Immature natural killer cell (primary cell): ENCODE measurements around the gene FAM25A. TPM values are rescaled to one million over a fixed set of nuclear protein-coding genes. Genes with fewer than 3 reads are reported as not detected.
"Not testable (repeated sequence)": the region's sequence is repeated elsewhere in the genome, so short reads cannot be mapped to it uniquely, and the experiment has no call there.

ENCODE experiments used
- DNase-seq, 3 donors: peaks; one replicate each; pipeline ENCODE4 v3.0.0; 2022; ENCODE audit warnings: mixed read lengths in 1 of 3
- H3K27ac Mint-ChIP-seq, 6 donors: one replicate each; pipeline ENCODE4 v1.8.0; 2020; ENCODE audit warnings: mixed read lengths in 6 of 6, mild to moderate bottlenecking in 5 of 6, inconsistent platforms in 4 of 6, moderate library complexity in 3 of 6
- H3K27me3 Mint-ChIP-seq, 3 donors: one replicate each; pipeline ENCODE4 v1.8.0; 2020 to 2021; ENCODE audit warnings: low read depth in 3 of 3, mild to moderate bottlenecking in 3 of 3, mixed read lengths in 3 of 3, moderate library complexity in 3 of 3, inconsistent platforms in 1 of 3
- H3K36me3 Mint-ChIP-seq, 3 donors: one replicate each; pipeline ENCODE4 v1.8.0; 2020; ENCODE audit warnings: mixed read lengths in 3 of 3, inconsistent platforms in 2 of 3, mild to moderate bottlenecking in 2 of 3
- H3K4me1 Mint-ChIP-seq, 2 donors: one replicate each; pipeline ENCODE4 v1.8.0; 2020; ENCODE audit warnings: inconsistent platforms in 2 of 2, mild to moderate bottlenecking in 2 of 2, mixed read lengths in 2 of 2, moderate library complexity in 1 of 2
- H3K4me3 Mint-ChIP-seq, 5 donors: one replicate each; pipeline ENCODE4 v1.8.0; 2020; ENCODE audit warnings: mild to moderate bottlenecking in 5 of 5, mixed read lengths in 5 of 5, inconsistent platforms in 3 of 5, moderate library complexity in 3 of 5
- H3K9me3 Mint-ChIP-seq, 6 donors: one replicate each; pipeline ENCODE4 v1.8.0; 2020; ENCODE audit warnings: mild to moderate bottlenecking in 6 of 6, mixed read lengths in 6 of 6, inconsistent platforms in 4 of 6, moderate library complexity in 3 of 6
- polyA plus RNA-seq, 3 donors: library from polyadenylated mRNA; unstranded; fragments of 300-500 nt; fragmentation: Illumina TruSeq; gene quantifications; one replicate each; pipeline ENCODE4 v1.2.3, GENCODE V29; 2021

FAM25A gene
- polyA plus RNA-seq, 3 donors from 2014 or later = not detected

GRCh38 chr10:86992456-86992855, 27.6 kb upstream of the FAM25A start:
- Mint-ChIP-seq H3K27ac (no peak overlapping the region), H3K4me3 (no peak overlapping the region), H3K9me3 (no peaks in the 10 kb centered on the region), H3K36me3 (no peaks in the 10 kb centered on the region), H3K4me1 (no peaks in the 10 kb centered on the region), H3K27me3 (peaks cover 2 to 10% (median 7%) of the 10 kb centered on the region in 3 donors)
- no peak for DNase-seq

- Mint-ChIP-seq H3K4me1 (no peaks in the 10 kb centered on the region), H3K9me3 (no peaks in the 10 kb centered on the region), H3K36me3 (no peaks in the 10 kb centered on the region), H3K27ac (no peak overlapping the region), H3K27me3 (peaks cover 2 to 10% (median 7%) of the 10 kb centered on the region in 3 donors), H3K4me3 (no peak overlapping the region)
- no peak for DNase-seq
Observed at GRCh38 chr10:86992929-86993328, 27.2 kb upstream of the FAM25A start.

GRCh38 chr10:86999802-87000403, 20.2 kb upstream of the FAM25A start:
- H3K4me1 Mint-ChIP-seq, H3K27me3 Mint-ChIP-seq, H3K36me3 Mint-ChIP-seq, H3K4me3 Mint-ChIP-seq, H3K9me3 Mint-ChIP-seq, H3K27ac Mint-ChIP-seq, DNase-seq: not testable (repeated sequence)

- Mint-ChIP-seq H3K36me3 (no peaks in the 10 kb centered on the region), H3K4me1 (no peaks in the 10 kb centered on the region), H3K27me3 (peaks cover 0 to 2% (median 0%) of the 10 kb centered on the region in 3 donors), H3K27ac (no peak overlapping the region), H3K4me3 (no peak overlapping the region), H3K9me3 (no peaks in the 10 kb centered on the region)
- no peak for DNase-seq
Observed at GRCh38 chr10:87000491-87000890, 19.6 kb upstream of the FAM25A start.

- not testable (repeated sequence) for DNase-seq, H3K4me1 Mint-ChIP-seq, H3K4me3 Mint-ChIP-seq, H3K36me3 Mint-ChIP-seq, H3K27me3 Mint-ChIP-seq, H3K9me3 Mint-ChIP-seq
- peak overlapping the region in 1 of 6 donors; percentile 53 for H3K27ac Mint-ChIP-seq
Observed at GRCh38 chr10:87007124-87007523, 13.0 kb upstream of the FAM25A start.

- not testable (repeated sequence) for DNase-seq, H3K36me3 Mint-ChIP-seq, H3K27me3 Mint-ChIP-seq, H3K4me1 Mint-ChIP-seq, H3K27ac Mint-ChIP-seq, H3K4me3 Mint-ChIP-seq, H3K9me3 Mint-ChIP-seq
Observed at GRCh38 chr10:87007674-87008073, 12.4 kb upstream of the FAM25A start.

- H3K36me3 Mint-ChIP-seq, H3K27ac Mint-ChIP-seq, DNase-seq, H3K9me3 Mint-ChIP-seq, H3K4me3 Mint-ChIP-seq, H3K4me1 Mint-ChIP-seq, H3K27me3 Mint-ChIP-seq: not testable (repeated sequence)
Observed at GRCh38 chr10:87008303-87008702, 11.8 kb upstream of the FAM25A start.

GRCh38 chr10:87009134-87009696, 10.9 kb upstream of the FAM25A start:
- H3K4me3 Mint-ChIP-seq, DNase-seq, H3K9me3 Mint-ChIP-seq, H3K27ac Mint-ChIP-seq, H3K27me3 Mint-ChIP-seq, H3K4me1 Mint-ChIP-seq, H3K36me3 Mint-ChIP-seq: not testable (repeated sequence)

GRCh38 chr10:87013528-87013927, 6.6 kb upstream of the FAM25A start:
- H3K36me3 Mint-ChIP-seq, H3K27me3 Mint-ChIP-seq, H3K4me1 Mint-ChIP-seq, H3K9me3 Mint-ChIP-seq, H3K27ac Mint-ChIP-seq, DNase-seq: not testable (repeated sequence)
- peak overlapping the region in 1 of 5 donors; percentile 18 for H3K4me3 Mint-ChIP-seq

- not testable (repeated sequence) for H3K27ac Mint-ChIP-seq, DNase-seq, H3K4me3 Mint-ChIP-seq, H3K36me3 Mint-ChIP-seq, H3K27me3 Mint-ChIP-seq, H3K9me3 Mint-ChIP-seq, H3K4me1 Mint-ChIP-seq
Observed at GRCh38 chr10:87014986-87015716, 4.9 kb upstream of the FAM25A start.

GRCh38 chr10:87018127-87018526, 2.0 kb upstream of the FAM25A start:
- H3K9me3 Mint-ChIP-seq, H3K4me3 Mint-ChIP-seq, H3K36me3 Mint-ChIP-seq, H3K27ac Mint-ChIP-seq, H3K27me3 Mint-ChIP-seq, H3K4me1 Mint-ChIP-seq, DNase-seq: not testable (repeated sequence)

- not testable (repeated sequence) for DNase-seq, H3K9me3 Mint-ChIP-seq, H3K27ac Mint-ChIP-seq, H3K27me3 Mint-ChIP-seq, H3K4me1 Mint-ChIP-seq, H3K36me3 Mint-ChIP-seq, H3K4me3 Mint-ChIP-seq
Observed at GRCh38 chr10:87019066-87019465, 1.0 kb upstream of the FAM25A start.

GRCh38 chr10:87019504-87019903, 590 bp upstream of the FAM25A start:
- DNase-seq, H3K27me3 Mint-ChIP-seq, H3K36me3 Mint-ChIP-seq: not testable (repeated sequence)

GRCh38 chr10:87025285-87025958, 5.3 kb downstream of the FAM25A start:
- not testable (repeated sequence) for H3K36me3 Mint-ChIP-seq, H3K4me3 Mint-ChIP-seq, H3K4me1 Mint-ChIP-seq, H3K9me3 Mint-ChIP-seq, H3K27me3 Mint-ChIP-seq, H3K27ac Mint-ChIP-seq, DNase-seq

More at GRCh38 chr10:87019504-87019903, 590 bp upstream of the FAM25A start:
- H3K4me1 Mint-ChIP-seq, H3K9me3 Mint-ChIP-seq, H3K27ac Mint-ChIP-seq, H3K4me3 Mint-ChIP-seq: not testable (repeated sequence)
